GM12872 (cell line): Measurements from ENCODE around the gene PARD3.

Source experiments
- CTCF ChIP-seq: IDR thresholded peaks from 3 replicates; pipeline ENCODE4 v1.5.1; 2011; ENCODE audit warnings: low read depth, mild to moderate bottlenecking, low read length, moderate library complexity; ENCODE audit not compliant: insufficient read depth

Gene PARD3

GRCh38 chr10:34624323-34625153, 190.6 kb downstream of the PARD3 start:
- no peak for TF ChIP-seq CTCF

GRCh38 chr10:34622945-34623344, 192.2 kb downstream of the PARD3 start:
- no peak for TF ChIP-seq CTCF

GRCh38 chr10:34618611-34619010, 196.5 kb downstream of the PARD3 start:
- TF ChIP-seq CTCF: no peak

GRCh38 chr10:34615770-34616169, 199.3 kb downstream of the PARD3 start:
- TF ChIP-seq CTCF: peak; percentile 33; the same call in 2 of the 3 replicates

GRCh38 chr10:34613491-34613890, 201.6 kb downstream of the PARD3 start:
- no peak for TF ChIP-seq CTCF

- no peak for TF ChIP-seq CTCF
These were observed 202.2 kb downstream of the PARD3 start for GRCh38 chr10:34612938-34613337.

- no peak for TF ChIP-seq CTCF
These were observed 202.7 kb downstream of the PARD3 start for GRCh38 chr10:34612446-34612845.
